Femur (tissue), 1 donor: Measurements from ENCODE around the gene PDCD6IP.
"Not testable (repeated sequence)": the region's sequence is repeated elsewhere in the genome, so short reads cannot be mapped to it uniquely, and the experiment has no call there.

ENCODE experiments used
- DNase-seq: peaks from one replicate; pipeline ENCODE4 v3.0.0-alpha.2; 2017

Gene PDCD6IP

DNA sequence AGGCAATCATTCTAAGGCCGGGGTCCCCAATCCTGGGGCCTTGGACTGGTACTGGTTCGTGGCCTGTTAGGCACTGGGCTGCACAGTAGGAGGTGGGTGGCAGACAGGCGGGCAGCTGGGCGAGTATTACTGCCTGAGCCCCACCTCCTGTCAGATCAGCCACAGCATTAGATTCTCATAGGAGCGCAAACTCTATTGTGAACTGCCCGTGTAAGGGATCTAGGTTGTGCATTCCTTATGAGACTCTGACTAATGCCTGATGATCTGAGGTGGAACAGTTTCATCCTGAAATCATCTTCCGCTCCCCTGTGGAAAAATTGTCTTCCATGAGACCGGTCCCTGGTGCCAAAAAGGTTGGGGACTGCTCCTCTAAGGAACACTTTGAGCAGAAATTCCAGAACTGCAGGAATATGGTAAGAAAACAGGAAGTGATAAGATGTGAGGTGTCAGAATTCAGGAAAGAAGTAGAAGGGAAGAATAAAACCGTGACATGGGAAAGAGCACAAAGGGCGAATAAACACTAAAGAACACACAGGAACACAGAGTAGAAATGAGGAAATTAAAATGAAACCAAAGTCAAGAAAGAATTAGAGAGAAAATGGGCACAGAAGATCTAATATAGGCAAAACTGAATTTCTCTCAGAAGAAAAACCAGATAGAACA is 57.6 kb downstream of the PDCD6IP start:
- no peak for DNase-seq

DNA sequence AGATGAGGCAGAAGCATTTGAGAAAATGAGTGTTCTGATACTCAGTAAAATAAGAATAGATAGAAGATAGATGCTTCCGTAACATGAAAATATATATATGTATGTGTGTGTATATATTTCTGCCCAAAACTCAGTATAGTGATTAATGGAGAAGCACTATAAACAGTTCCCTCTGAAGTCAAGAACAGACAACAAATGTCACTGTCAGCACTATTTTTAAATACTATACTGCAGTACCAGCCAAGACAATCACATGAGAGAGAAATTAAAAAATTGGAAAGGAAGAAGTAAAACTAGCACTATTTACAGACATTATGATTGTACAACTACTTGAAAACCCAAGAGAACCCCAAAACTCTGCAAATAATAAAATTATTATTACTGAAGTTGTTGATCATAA is 59.3 kb downstream of the PDCD6IP start:
- not testable (repeated sequence) for DNase-seq

DNA sequence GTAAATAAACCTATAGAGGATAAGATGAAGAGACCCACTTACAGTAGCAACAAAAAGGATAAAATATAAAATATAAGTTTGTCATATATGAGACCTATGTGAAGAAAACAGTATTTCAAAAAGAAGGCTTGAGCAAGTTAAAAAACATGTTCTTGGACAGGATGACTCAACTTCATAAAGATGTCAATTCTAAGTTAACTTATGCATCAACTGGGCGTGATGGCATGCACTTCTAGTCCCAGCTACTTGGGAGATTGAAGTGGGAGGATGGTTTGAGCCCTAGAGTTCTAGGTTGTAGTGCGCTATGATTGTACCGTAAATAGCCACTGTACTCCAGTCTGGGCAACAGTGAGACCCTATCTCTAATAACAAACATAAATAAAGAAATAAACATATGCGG is 59.7 kb downstream of the PDCD6IP start:
- no peak for DNase-seq

DNA sequence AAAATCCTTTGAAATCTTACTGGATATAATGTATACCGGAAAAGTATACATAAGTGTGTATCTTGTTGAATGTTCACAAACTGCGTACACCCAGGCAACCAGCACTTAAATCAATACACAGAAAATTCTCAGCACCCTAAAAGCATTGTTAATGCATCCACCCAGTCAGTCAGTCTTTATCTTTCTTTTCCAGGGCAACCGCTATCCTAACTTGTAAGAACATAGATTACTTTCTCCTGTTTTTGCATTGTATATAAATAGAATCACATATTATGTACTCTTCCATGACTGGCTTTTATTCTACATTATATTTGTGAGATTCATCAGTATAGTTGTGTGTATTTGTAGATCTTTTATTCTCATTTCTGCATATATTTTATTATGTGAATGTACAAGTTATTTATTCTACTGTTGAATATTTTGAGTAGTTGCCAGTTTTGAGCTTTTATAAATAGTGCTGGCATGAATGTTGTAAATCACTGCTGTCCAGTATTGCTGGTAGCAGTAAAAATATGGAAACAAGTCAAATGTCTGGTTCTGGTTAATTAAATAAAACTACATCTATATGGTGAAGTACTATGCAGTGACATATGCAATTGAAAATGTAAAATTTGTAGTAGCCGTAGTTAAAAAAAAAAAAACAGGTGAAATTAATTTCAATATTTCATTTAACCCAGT is 62.1 kb downstream of the PDCD6IP start:
- no peak for DNase-seq

DNA sequence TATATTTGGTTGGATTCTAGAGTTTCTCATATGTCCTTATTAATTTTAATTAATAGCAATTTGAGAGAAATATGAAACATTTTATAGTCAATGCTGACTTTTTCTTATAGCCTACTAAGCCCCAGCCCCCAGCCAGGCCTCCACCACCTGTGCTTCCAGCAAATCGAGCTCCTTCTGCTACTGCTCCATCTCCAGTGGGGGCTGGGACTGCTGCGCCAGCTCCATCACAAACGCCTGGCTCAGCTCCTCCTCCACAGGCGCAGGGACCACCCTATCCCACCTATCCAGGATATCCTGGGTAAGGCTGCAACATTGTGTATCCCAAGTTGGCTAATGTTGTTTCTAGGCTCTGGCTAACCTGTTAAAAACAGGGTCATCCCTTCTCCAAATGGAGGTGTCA is 66.7 kb downstream of the PDCD6IP start:
- no peak for DNase-seq

DNA sequence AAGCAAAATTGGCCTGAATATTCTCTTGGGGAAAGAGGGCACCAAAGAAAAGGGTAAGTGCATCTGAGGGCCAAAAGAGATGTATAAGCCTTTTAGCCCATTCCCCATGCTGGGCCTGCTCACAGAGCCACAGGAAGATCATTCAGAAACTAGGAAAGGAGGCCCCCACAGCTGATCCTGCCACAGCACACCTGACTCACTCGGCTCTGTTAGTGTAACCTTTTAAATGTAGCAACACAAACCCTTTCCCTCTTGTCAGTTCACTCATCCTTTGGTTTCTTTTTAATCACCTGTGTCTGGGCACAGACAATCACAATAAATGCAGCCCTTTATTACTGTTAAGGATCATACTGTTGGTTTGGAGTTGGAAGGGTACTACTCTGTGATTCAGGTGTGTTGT is 69.9 kb downstream of the PDCD6IP start:
- DNase-seq = no peak

DNA sequence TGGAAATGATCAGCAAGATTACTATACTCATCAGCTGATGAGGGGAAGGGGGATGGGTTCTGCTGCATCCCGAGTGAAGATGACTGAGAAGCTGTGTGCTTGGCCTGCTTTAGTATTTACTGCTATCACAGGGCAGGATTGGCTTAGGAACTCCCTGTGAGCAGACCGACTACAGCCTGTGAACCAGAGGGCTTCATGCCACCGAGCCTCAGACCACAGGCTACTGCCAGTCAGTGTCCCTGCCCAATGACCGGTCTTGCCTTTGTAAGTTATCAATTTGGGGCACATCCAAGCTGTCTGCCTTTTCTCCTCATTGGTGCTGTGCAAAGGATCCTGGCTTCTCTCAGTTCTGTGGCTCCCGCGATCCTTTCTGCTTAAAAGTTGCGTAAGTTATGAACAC is 71.5 kb downstream of the PDCD6IP start:
- DNase-seq = no peak

DNA sequence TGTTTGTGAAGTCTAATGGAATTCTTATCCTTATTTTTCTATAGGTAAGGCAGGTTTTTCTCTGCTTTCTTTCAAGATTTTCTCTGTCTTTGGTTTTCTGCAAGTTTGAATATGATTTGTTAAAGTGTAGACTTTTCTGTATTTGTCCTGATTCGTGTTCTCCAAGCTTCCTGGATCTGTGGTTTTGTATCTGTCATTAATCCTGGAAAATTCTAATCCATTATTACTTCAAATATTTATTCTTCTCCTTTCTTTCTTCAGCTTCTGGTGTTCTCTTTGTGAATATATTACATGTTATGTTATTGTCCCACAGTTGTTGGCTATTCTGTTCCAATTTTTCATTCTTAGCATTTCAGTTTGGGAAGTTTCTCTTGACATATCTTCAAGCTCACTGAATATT is 76.4 kb downstream of the PDCD6IP start:
- no peak for DNase-seq

DNA sequence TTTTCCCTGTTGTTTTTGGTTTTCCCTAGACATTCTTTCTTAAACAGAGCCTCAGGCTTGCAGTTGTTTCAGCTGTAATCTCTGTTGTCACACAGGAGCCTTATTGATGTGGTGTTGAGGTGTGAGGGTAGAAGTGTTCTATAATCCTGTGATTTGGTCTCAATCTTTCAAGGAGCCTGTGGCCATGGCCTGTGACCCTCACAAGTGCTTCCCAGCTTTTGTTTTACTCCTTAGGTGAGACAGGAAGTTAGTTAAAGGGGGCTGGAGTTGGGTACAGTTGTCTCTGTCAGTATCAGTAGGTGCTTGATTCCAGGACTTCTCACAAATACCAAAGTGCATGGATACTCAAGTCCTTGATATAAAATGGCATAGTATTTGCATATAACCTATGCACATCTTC is 77.2 kb downstream of the PDCD6IP start:
- no peak for DNase-seq

DNA sequence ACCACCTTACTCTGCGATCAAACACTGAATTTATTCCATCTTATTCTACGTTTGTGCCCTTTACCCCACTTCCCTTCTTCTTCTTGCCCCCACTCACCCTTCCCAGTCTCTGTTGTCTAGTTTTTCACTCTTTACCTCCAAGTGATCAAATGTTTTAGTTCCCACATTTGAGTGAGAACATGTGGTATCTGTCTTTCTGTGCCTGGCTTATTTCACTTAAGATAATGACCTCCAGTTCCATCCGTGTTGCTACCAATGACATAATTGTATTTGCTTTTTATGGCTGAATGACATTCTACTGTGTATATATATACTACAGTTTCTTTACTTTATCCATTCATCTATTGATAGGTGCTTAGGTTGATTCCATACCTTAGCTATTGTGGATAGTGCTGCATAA is 78.8 kb downstream of the PDCD6IP start:
- DNase-seq = no peak

DNA sequence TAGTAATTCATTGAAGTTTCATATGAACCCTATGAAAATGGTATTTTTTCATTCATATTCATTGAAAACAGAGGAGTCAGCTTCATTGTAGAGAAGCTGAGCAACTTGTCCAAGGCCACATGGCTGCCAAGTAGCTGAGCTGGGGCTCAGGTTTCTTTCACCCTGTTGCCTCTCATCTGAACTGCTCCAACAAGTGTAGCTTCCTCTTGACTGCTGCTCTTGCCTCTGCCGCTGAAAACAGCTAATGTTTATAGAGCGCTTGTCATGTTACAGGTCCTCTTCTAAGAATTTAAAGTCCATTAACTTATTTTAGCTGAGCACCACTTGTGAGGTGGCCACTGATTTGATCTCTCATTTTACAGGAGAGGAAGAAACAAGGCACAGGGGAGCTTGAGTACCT is 81.1 kb downstream of the PDCD6IP start:
- DNase-seq = no peak

DNA sequence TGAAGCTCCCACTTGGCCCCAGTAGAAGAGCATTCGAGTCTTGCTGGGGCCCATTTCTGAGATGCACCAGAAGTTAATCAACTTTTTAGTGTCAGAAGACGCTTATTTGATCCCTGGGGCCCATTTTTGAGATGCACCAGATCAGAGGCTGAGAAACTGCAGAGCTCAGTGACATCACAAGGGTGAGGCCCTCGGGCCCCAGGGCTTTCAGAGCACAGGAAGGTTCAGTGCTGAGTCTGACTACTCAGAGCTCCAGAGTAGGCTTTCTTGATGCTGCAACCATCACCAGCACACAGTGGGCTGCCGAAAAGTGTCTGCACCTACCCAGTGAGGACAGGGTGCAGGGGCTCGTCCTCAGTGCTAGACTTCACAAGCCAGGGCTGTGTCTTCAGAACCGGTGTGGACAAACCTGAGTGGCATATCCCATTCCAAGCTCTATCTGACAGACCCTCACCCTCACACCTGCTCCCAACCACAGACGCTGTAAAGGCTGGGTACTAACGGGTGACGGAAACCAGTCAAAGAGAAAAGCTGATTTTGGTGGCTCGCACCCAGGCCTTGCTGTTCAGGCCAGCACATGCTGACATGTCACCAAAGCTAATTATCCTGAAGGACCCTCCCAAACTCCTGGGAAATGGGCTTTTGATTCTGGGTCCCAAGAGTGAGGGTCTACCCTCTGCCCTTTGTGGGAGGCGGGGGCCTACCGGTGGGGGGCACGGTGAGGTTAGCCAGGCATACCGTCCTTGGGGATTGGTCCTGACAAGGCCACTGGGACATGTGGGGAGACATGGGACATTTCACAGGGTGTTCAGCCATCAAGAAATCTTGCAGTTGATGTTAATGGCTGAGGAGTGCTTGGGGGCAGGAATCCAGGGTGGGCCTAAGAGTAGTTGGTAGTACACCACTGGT is 83.0 kb downstream of the PDCD6IP start:
- DNase-seq = no peak

DNA sequence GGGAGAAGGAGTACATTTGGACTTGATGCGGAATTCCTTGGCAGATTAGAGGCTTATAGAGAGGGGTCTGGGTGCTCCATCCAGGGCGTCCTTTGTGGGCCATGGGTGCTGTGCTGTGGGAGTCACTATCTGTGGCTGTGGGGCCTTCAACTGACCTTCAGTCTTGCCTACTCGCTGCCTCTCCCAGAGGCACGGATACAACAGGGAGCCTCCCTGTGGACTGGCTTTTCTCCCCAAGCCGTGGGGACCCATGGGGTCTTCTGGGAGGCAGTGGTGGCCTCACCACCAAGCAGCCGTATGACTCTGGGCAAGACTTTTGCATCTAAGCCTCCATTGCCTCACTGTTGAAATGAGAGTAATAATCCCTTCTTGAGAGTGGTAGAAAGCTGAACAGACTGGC is 83.9 kb downstream of the PDCD6IP start:
- no peak for DNase-seq

DNA sequence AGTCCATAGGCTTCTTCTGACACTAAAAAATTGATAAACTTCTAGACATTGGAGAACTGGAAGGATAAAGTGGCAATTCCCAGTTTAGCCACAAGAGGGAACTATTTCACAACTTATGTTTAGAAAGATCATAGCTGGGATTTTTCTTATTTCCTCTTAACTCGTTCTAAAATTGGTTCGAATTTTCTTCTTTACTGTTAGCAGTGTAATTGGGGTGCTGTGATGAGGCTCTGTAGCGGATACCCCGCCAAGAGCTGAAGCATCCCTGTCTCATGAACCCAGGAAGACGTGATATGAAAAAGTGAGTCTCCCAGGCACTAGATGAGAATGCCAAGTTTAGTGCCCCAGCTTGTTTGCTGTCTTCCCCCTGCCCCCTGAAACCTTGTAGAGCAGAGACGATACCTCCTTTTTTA is 85.1 kb downstream of the PDCD6IP start:
- no peak for DNase-seq

DNA sequence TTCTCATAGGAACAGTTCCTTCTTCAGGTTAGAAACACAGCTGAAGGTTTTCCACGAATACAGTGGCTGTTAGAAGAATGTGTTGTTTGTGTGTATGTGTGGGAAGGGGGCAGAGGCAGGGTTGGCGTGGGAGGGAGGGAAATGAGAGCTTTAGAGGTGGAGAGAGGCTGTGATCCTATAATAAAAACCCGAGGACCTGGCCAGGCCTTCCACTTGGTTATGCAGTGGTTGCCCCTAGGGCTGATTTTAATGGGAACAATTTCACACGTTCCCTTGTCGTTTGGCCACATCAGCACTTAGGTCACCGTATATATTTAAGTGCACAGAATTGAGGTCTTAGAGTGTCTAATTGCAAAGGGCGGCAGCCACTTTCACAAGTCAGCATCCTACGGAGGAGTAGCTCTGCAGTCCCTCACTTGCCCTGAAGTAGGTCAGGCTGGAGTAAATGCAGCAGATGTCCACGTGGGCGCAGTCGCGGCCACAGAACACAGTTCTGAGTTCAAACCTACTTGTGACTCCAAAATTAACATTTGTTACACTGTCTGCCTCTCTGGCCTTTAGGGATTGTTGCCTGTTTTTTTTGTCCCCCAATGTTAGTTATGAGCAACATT is 85.6 kb downstream of the PDCD6IP start:
- DNase-seq = peak; percentile 33

DNA sequence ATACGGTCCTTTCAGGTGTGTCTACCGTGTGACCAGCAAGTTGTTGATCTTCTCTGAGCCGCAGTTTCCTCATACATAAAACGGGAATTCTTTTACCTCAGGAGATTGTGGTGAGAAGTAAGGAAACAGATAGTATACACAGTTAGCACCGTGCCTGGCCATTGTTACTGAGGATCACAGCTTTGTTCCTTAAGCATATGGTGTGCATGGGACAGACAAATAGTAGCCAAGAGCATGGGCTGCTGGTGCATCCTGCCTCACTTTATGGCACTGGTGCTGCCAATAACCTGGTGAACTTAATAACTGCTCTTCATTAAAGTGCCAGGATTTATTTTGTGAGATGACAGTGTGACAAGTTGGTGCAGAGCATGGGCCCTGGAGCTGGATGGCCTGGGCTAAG is 86.3 kb downstream of the PDCD6IP start:
- DNase-seq = no peak

DNA sequence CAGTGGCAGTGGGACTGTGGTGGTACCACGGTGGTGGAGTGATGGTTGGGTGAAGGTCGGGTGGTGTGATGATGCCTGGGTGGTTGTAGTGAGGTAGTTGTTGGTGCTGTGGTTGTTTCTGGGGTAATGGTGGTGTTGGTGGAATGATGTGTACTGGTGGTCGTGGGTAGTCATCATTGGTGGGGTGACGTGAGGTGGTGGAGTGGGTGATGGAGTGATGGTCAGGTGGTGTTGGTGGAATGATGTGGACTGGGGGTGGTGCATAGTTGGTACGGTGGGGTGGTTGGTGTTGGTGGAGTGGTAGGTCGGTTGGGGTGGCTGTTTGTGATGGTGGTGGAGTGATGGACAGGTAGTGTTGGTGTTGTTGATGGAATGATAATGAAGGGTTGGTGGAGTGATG is 87.1 kb downstream of the PDCD6IP start:
- DNase-seq = no peak

DNA sequence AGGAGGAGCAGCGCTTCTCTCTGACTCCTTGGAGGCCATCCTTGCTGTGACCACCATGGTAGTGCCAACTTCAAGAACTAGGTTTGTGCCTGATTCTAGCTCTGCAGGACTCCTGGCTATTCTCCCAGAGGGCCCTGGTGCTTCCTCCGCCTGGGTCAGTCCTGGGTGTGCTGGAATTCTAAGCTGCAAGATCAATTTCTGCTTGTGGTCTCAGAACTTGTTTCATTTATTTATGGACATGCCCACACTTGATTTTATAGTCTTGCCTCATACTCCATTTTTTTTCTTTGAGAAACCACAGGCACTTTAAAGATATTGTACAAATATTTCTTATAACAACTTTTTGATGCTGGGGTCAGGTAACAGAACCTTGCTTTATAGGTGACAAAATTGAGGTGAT is 87.6 kb downstream of the PDCD6IP start:
- no peak for DNase-seq

DNA sequence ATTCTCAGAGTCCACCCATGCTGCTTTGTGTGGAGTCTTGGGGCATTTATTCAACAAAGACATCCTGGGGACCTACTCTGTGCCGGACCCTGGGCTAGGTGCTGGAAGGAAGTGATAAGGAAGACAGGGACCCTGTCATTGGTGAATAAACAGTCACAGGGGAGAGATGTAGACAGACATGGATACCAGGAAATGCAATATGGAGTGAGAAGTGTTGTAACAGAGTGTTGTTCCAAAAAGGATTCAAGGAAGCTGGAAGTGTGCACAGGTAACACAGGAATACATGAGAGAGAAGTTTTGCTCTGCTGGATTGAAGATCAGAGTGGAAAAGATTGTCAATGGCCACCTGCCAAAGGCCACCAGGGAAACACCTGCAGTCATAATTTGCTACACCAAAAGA is 89.0 kb downstream of the PDCD6IP start:
- DNase-seq = no peak

DNA sequence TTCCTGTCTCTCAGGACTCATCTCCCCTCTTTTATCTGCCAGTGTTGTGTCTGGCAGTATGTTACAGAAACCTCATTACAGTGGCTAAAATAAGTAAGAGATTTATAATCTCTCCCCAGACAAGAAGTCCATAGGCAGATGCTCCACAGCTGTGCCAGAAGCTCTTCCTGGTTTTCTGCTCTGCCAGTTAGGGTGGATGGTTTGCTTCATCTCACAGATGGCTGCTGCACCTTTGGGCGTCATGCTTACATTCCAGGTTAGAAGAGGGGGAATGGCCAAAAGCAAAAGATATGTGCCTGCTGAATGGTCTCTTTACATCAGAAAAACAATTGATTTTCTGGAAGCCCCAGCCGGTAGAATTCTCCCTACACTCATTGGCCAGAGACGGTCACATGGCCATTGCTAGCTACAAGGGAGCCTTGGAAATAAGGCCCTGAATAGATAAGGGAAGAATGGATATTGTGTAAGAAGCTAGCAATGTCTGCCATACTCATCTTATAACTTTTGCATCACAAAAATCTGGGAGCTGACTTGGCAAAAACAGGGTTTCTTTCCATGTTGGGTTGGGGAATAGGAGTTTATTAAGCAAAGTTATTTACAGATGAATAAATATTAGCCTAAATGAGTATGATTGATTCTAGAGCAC is 91.1 kb downstream of the PDCD6IP start:
- DNase-seq = no peak

DNA sequence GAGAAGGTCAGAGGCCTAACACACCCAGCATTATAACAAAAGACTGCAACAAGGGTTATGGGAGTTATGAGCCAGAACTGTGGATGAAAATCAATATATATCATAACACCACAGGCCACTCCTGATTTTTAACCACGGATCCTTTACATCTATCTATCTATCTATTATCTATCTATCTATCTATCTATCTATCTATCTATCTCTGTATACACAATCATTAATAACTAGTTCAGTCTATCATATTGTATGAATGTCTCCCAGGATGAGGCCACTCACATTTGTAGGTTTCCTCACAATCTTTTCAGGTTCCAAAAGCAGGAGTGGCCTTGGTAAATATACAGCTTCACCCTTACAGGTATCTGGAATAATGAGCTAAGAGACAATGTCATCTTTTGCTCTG is 94.2 kb downstream of the PDCD6IP start:
- DNase-seq = no peak

DNA sequence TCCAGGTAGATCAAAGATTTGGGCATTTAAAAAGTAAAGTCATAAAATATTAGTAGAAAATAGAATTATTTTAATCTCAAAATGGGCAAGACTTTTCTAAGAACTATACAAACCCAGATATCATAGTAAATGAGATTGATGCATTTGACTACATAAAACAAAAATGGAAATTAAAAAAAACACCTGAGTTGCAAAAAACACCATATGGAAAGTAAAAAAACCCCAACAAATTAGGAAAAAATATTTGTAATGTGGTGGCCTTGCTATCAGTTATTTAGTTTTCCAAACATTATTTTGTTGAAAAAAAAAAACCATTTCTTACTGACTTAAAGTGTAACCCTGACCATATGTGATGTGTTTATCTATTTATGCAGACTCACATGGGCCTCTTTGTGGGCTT is 97.2 kb downstream of the PDCD6IP start:
- DNase-seq = no peak

DNA sequence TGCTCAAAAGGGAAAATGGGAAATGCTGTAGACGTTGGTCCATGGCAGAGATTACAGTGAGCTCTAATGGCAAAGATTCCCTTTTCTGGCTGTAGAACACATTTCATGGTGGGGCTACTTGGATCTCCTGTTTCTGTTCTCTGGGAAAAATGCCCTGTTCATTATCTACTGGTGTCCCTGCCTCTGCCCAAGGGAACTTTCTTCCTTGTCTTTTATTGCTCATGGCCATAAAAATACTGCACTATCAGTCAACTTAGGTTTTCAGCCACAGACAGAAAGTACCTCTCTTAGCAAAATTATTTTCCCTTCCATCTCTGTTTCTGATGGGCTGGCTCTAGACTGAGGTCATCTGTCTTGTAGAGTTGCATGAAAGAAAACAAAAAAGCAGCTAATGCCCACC is 98.9 kb downstream of the PDCD6IP start:
- no peak for DNase-seq
